ENCODE measurements around the gene CACNA1B. TPM values are rescaled to one million over a fixed set of nuclear protein-coding genes. Genes with fewer than 3 reads are reported as not detected.

Gene CACNA1B
- total RNA-seq, 1 experiment from 2014 or later: not detected

DNA sequence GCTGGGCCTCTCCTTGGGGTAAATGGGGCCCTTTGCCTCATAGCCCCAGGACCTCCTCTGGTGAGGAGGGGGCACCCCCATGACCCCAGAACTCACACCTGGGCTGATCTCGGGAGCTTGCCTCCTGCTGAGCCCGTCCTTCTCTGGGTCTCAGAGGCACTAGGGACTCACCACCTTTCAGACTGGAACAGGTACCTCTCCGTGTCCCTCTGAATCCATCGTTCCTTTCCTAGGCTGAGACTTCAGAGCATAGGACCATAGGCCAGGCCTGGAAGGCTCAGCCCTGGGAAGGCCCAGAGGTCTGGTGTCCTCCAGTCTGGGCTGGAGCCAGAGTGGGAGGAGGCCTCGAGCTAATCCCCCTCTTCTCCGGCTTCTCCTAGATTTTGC, 97.9 kb downstream of the CACNA1B start:
- no peak for DNase-seq
- Mint-ChIP-seq H3K4me1 (ENCODE audit: low read depth, unreplicated experiment) (no peaks in the 10 kb centered on the region), H3K27ac (ENCODE audit: unreplicated experiment) (no peak overlapping the region), H3K36me3 (ENCODE audit: insufficient read depth, unreplicated experiment) (peaks cover 9% of the 10 kb centered on the region), H3K27me3 (ENCODE audit: unreplicated experiment) (peaks cover 22% of the 10 kb centered on the region), H3K4me3 (ENCODE audit: low read depth, unreplicated experiment) (no peak overlapping the region), H3K9me3 (ENCODE audit: low read depth, unreplicated experiment) (peaks cover 4% of the 10 kb centered on the region)
- BruUV-seq (replicated peaks): no TSS peak
- TF ChIP-seq, protein P1, sequence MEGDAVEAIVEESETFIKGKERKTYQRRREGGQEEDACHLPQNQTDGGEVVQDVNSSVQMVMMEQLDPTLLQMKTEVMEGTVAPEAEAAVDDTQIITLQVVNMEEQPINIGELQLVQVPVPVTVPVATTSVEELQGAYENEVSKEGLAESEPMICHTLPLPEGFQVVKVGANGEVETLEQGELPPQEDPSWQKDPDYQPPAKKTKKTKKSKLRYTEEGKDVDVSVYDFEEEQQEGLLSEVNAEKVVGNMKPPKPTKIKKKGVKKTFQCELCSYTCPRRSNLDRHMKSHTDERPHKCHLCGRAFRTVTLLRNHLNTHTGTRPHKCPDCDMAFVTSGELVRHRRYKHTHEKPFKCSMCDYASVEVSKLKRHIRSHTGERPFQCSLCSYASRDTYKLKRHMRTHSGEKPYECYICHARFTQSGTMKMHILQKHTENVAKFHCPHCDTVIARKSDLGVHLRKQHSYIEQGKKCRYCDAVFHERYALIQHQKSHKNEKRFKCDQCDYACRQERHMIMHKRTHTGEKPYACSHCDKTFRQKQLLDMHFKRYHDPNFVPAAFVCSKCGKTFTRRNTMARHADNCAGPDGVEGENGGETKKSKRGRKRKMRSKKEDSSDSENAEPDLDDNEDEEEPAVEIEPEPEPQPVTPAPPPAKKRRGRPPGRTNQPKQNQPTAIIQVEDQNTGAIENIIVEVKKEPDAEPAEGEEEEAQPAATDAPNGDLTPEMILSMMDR (IDR thresholded peaks at IDR 0.05; ENCODE audit: unreplicated experiment): no peak
- CTCF ChIA-PET: interaction anchor here (0.6 to 0.7 kb wide), 2 partner anchors 53 to 141 kb away, joined by 3 read pairs; no protein-coding TSS in a partner anchor
- intact Hi-C loops (cut with micrococcal nuclease; ENCODE audit: unreplicated experiment): no loop called here

DNA sequence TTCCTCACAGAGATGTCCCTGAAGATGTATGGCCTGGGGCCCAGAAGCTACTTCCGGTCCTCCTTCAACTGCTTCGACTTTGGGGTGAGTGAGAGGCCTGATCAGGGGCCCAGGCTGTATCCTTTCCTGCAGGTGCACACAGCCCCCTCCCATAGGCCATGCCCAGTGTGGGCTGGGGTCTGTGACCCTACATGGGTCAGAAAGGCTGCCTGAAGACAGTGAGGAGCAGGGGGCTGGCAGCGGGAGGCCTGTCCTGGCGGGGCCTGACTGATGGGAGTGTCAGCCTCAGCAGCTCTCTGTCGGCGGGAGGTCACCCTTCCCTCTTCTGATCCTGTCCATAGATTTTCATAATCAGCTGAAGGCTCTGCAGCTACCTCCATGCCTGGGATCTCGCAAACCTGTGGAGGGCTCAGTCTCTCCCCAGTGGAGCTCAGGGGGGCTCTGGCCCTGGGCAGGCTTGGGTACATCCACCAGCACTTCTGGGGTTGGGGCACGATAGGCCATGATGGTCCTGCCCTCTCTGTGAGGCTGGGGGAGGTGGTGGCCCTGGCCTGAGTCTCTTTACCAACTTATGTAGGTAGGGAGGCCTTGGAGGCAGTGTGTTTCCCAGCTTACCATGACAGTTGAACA, 98.5 kb downstream of the CACNA1B start:
- CTCF ChIA-PET: interaction anchor here (0.7 kb wide), 1 partner anchor 140 kb away, joined by 3 read pairs; no protein-coding TSS in a partner anchor
- H3K27me3 Mint-ChIP-seq (ENCODE audit: unreplicated experiment): peaks cover 16% of the 10 kb centered on the region
- H3K4me3 Mint-ChIP-seq (ENCODE audit: low read depth, unreplicated experiment): no peak overlapping the region
- no peak overlapping the region for H3K27ac Mint-ChIP-seq (ENCODE audit: unreplicated experiment)
- BruUV-seq (replicated peaks): no TSS peak
- peaks cover 9% of the 10 kb centered on the region for H3K36me3 Mint-ChIP-seq (ENCODE audit: insufficient read depth, unreplicated experiment)
- peaks cover 4% of the 10 kb centered on the region for H3K9me3 Mint-ChIP-seq (ENCODE audit: low read depth, unreplicated experiment)
- H3K4me1 Mint-ChIP-seq (ENCODE audit: low read depth, unreplicated experiment): no peaks in the 10 kb centered on the region
- TF ChIP-seq, protein P1 (IDR thresholded peaks at IDR 0.05; ENCODE audit: unreplicated experiment): no peak
- DNase-seq: no peak
- intact Hi-C loops (cut with micrococcal nuclease; ENCODE audit: unreplicated experiment): no loop called here

DNA sequence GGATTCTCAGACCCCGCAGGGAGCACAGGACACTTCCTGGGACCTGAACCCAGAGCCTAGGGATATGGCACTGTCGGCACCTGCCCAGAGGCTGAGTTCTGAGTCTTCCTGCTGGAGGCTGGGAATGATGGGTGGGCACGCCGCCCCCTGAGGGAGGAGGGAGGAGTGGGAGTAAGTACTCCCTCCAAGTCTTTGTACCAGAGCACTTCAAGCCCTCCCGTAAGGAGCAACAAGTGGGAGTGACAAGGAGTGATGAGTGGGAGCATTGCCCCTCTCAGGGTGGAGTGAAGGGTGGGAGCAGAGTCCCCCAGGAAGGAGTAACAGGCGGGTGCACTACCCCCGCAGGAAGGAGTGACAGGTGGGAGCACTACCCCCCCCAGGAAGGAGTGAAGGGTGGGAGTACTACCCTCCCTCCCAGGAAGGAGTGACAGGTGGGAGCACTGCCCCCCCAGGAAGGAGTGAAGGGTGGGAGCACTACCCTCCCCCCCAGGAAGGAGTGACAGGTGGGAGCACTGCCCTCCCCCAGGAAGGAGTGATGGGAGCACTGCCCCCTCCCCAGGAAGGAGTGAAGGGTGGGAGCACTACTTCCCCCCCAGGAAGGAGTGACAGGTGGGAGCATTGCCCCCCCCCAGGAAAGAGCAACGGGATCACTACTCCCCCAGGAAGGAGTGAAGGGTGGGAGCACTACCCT, 100.1 kb downstream of the CACNA1B start:
- DNase-seq: no peak
- peaks cover 6% of the 10 kb centered on the region for H3K9me3 Mint-ChIP-seq (ENCODE audit: low read depth, unreplicated experiment)
- H3K27me3 Mint-ChIP-seq (ENCODE audit: unreplicated experiment): peaks cover 21% of the 10 kb centered on the region
- no TSS peak for BruUV-seq (replicated peaks)
- H3K4me3 Mint-ChIP-seq (ENCODE audit: low read depth, unreplicated experiment): no peak overlapping the region
- H3K27ac Mint-ChIP-seq (ENCODE audit: unreplicated experiment): no peak overlapping the region
- H3K36me3 Mint-ChIP-seq (ENCODE audit: insufficient read depth, unreplicated experiment): peaks cover 4% of the 10 kb centered on the region
- intact Hi-C loops (cut with micrococcal nuclease; ENCODE audit: unreplicated experiment): no loop called here
- CTCF ChIA-PET: no interaction called here
- no peaks in the 10 kb centered on the region for H3K4me1 Mint-ChIP-seq (ENCODE audit: low read depth, unreplicated experiment)
- TF ChIP-seq, protein P1 (IDR thresholded peaks at IDR 0.05; ENCODE audit: unreplicated experiment): no peak

DNA sequence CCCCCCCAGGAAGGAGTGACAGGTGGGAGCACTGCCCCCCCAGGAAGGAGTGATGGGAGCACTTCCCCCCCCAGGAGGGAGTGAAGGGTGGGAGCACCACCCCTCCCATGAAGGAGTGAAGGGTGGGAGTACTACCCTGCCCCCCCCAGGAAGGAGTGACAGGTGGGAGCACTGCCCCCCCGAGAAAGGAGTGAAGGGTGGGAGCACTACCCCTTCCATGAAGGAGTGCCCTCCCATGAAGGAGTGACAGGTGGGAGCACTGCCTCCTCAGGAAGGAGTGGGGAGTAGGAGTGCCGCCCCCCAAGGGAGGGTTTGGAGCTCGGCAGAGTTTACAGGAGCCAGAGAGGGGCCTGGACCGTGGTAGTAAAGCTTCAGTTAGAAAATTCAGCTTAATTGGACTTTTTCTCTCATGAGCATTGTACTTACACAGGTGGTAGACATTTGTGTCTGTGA, 100.7 kb downstream of the CACNA1B start:
- Mint-ChIP-seq H3K36me3 (ENCODE audit: insufficient read depth, unreplicated experiment) (peaks cover 4% of the 10 kb centered on the region), H3K27ac (ENCODE audit: unreplicated experiment) (no peak overlapping the region), H3K4me1 (ENCODE audit: low read depth, unreplicated experiment) (no peaks in the 10 kb centered on the region), H3K9me3 (ENCODE audit: low read depth, unreplicated experiment) (peaks cover 6% of the 10 kb centered on the region), H3K27me3 (ENCODE audit: unreplicated experiment) (peaks cover 21% of the 10 kb centered on the region), H3K4me3 (ENCODE audit: low read depth, unreplicated experiment) (no peak overlapping the region)
- no peak for DNase-seq
- CTCF ChIA-PET: no interaction called here
- BruUV-seq (replicated peaks): no TSS peak
- TF ChIP-seq, protein P1 (IDR thresholded peaks at IDR 0.05; ENCODE audit: unreplicated experiment): no peak
- intact Hi-C loops (cut with micrococcal nuclease; ENCODE audit: unreplicated experiment): no loop called here
